H1 (cell line): Measurements from ENCODE around the gene LAIR1.
"Not testable (repeated sequence)": the region's sequence is repeated elsewhere in the genome, so short reads cannot be mapped to it uniquely, and the experiment has no call there.

Experiments used
- CTCF ChIP-seq, 3 experiments: IDR thresholded peaks; 1 replicate in 2 of 3; 2 replicates in 1 of 3; pipeline versions ENCODE4 v1.5.1 to v1.6.1; 2011; ENCODE audit warnings: low read length in 3 of 3, mild to moderate bottlenecking in 3 of 3, inconsistent platforms in 2 of 3, low read depth in 1 of 3, moderate library complexity in 1 of 3; ENCODE audit not compliant: insufficient read depth in 1 of 3; ENCODE audit errors: control extremely low read depth in 1 of 3
- POLR2AphosphoS5 ChIP-seq: IDR thresholded peaks from 2 replicates; pipeline ENCODE4 v1.6.1; 2011; ENCODE audit warnings: low read depth, low read length
- USF2 ChIP-seq: IDR thresholded peaks from 2 replicates; pipeline ENCODE4 v1.6.1; 2011; ENCODE audit warnings: low read length, improper control_type of control experiment

DNA sequence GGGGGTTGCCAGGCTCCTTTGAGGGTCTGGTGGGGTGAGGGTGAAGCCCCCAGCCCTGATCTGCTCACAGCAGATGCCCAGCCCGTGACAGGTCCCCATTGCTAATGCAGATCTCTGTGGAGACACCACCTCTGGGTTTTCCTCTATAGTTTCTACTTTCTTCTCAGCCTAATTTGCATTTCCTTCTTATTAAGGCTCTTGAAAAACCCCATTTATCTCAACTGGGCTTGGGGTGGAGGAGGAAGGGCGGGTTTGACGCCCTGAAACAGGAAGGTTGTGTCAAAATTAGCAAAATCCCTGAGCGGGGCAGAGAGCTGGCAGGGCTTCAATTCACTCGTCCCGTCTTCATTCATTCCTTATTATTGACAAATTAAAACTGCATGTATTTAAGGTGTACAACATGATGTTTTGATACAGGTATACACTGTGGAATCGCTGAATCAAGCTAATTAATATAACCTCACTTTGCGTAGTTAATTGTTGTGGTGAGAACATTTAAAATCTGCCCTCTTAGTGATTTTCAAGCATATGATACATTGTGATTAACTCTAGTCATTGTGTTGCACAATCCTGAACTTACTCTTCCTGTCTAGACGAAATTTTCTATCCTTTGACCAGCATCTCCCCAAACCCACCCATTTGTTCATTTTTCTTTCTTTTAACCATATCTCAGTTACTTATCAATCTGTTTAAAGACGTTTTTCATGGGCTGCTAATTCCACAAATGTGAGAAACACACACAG lies 2.9 kb downstream of the LAIR1 start:
- not testable (repeated sequence) for TF ChIP-seq CTCF (IDR thresholded peaks at IDR 0.05; ENCODE audit: control extremely low read depth in 1 of 3, insufficient read depth in 1 of 3, low read depth in 1 of 3, low read length in 3 of 3); POLR2AphosphoS5; USF2
